DOHH2 (cell line): ENCODE results near the gene COPS3.

ENCODE experiments used
- H3F3A ChIP-seq: fragments of 200-600 bp; sonication (generic), shearing (Covaris generic); 2 replicates; pipeline ENCODE4 v1.6.0; 2016; ENCODE audit warnings: antibody characterized with exemption, mild to moderate bottlenecking; ENCODE audit not compliant: control insufficient read depth, insufficient read depth
- H3K27ac ChIP-seq: fragments of 200-600 bp; sonication (generic); 2 replicates; pipeline ENCODE4 v1.5.1; 2014; ENCODE audit warnings: low read depth, mild to moderate bottlenecking, low read length, moderate library complexity
- H3K27me3 ChIP-seq: fragments of 200-600 bp; sonication (generic); 2 replicates; pipeline ENCODE4 v1.6.1; 2014; ENCODE audit warnings: mild to moderate bottlenecking, low read length, mixed read lengths; ENCODE audit not compliant: control insufficient read depth
- H3K36me3 ChIP-seq: fragments of 200-600 bp; sonication (generic); 2 replicates; pipeline ENCODE4 v1.6.1; 2014; ENCODE audit warnings: mild to moderate bottlenecking, low read length, moderate library complexity, mixed read lengths; ENCODE audit not compliant: control insufficient read depth
- H3K4me1 ChIP-seq: fragments of 200-600 bp; sonication (generic); 2 replicates; pipeline ENCODE4 v1.6.1; 2014; ENCODE audit warnings: mild to moderate bottlenecking, low read length, mixed read lengths; ENCODE audit not compliant: control insufficient read depth
- H3K4me2 ChIP-seq: fragments of 200-600 bp; sonication (generic); 2 replicates; pipeline ENCODE4 v1.6.0; 2014; ENCODE audit warnings: mild to moderate bottlenecking, low read length, moderate library complexity
- H3K4me3 ChIP-seq: fragments of 200-600 bp; sonication (generic); 2 replicates; pipeline ENCODE4 v1.5.1; 2014; ENCODE audit warnings: mild to moderate bottlenecking, low read length, mixed read lengths
- H3K79me2 ChIP-seq: fragments of 200-600 bp; sonication (generic); 2 replicates; pipeline ENCODE4 v1.6.1; 2014; ENCODE audit warnings: mild to moderate bottlenecking, low read length, mixed read lengths; ENCODE audit not compliant: control insufficient read depth
- H3K9me2 ChIP-seq: fragments of 200-600 bp; sonication (generic); replicated peaks from 2 replicates; pipeline ENCODE4 v1.6.1; 2014; ENCODE audit warnings: mild to moderate bottlenecking, low read length, mixed read lengths; ENCODE audit not compliant: control insufficient read depth
- H3K9me3 ChIP-seq: fragments of 200-600 bp; sonication (generic); 2 replicates; pipeline ENCODE4 v1.6.1; 2014; ENCODE audit warnings: antibody characterized with exemption, low read length, mixed read lengths; ENCODE audit not compliant: control insufficient read depth, insufficient read depth
- H4K20me1 ChIP-seq: fragments of 200-600 bp; sonication (generic); 2 replicates; pipeline ENCODE4 v1.6.0; 2014; ENCODE audit warnings: low read depth, mild to moderate bottlenecking, antibody characterized with exemption, low read length, moderate library complexity; ENCODE audit not compliant: control insufficient read depth, insufficient read depth
- CTCF ChIP-seq: fragments of 200-600 bp; sonication (generic); IDR thresholded peaks from one replicate; pipeline ENCODE4 v1.5.1; 2014; ENCODE audit warnings: antibody characterized with exemption, mild to moderate bottlenecking, low read depth, low read length; ENCODE audit not compliant: poor library complexity, severe bottlenecking
- EZH2phosphoT487 ChIP-seq: fragments of 200-600 bp; sonication (generic); IDR thresholded peaks from 2 replicates; pipeline ENCODE4 v1.6.1; 2017; ENCODE audit warnings: borderline replicate concordance, mild to moderate bottlenecking, antibody characterized with exemption, low read length, moderate library complexity, mixed read lengths

COPS3 gene

GRCh38 chr17:17309356-17309755, 28.3 kb upstream of the COPS3 start:
- H4K20me1 ChIP-seq, result no peaks in the 10 kb centered on the region
- H3K9me3 ChIP-seq, result no peaks in the 10 kb centered on the region
- H3K9me2 ChIP-seq, result no peaks in the 10 kb centered on the region
- no peaks in the 10 kb centered on the region for H3K27me3 ChIP-seq
- no peak overlapping the region for H3K4me3 ChIP-seq
- peaks cover 7% of the 10 kb centered on the region for H3K79me2 ChIP-seq
- TF ChIP-seq EZH2phosphoT487, result no peak
- TF ChIP-seq CTCF, result no peak
- peaks cover 16% of the 10 kb centered on the region for H3K4me1 ChIP-seq
- H3K36me3 ChIP-seq, result peaks cover 25% of the 10 kb centered on the region
- H3K27ac ChIP-seq, result no peak overlapping the region
- H3F3A ChIP-seq, result peaks cover 3% of the 10 kb centered on the region
- H3K4me2 ChIP-seq, result no peak overlapping the region

GRCh38 chr17:17305281-17305801, 24.3 kb upstream of the COPS3 start:
- Histone ChIP-seq H3K4me2 (peak overlapping the region; percentile 96), H3K79me2 (peaks cover 15% of the 10 kb centered on the region)

GRCh38 chr17:17304521-17304985, 23.5 kb upstream of the COPS3 start:
- peak overlapping the region; percentile 96 for H3K4me2 ChIP-seq
- peaks cover 12% of the 10 kb centered on the region for H3K36me3 ChIP-seq
- H3K27ac ChIP-seq, result peak overlapping the region; percentile 24
- H3K4me3 ChIP-seq, result peak overlapping the region; percentile 87
- no peaks in the 10 kb centered on the region for H3K9me2 ChIP-seq
- H3F3A ChIP-seq, result peaks cover 6% of the 10 kb centered on the region
- H3K79me2 ChIP-seq, result peaks cover 15% of the 10 kb centered on the region
- no peaks in the 10 kb centered on the region for H4K20me1 ChIP-seq
- H3K9me3 ChIP-seq, result no peaks in the 10 kb centered on the region
- TF ChIP-seq CTCF, result no peak
- no peak for TF ChIP-seq EZH2phosphoT487
- H3K4me1 ChIP-seq, result peaks cover 48% of the 10 kb centered on the region
- no peaks in the 10 kb centered on the region for H3K27me3 ChIP-seq

More at GRCh38 chr17:17305281-17305801, 24.3 kb upstream of the COPS3 start:
- Histone ChIP-seq H3F3A (peaks cover 6% of the 10 kb centered on the region), H3K4me1 (peaks cover 43% of the 10 kb centered on the region), H3K9me3 (no peaks in the 10 kb centered on the region), H4K20me1 (no peaks in the 10 kb centered on the region), H3K4me3 (peak overlapping the region; percentile 87), H3K36me3 (peaks cover 15% of the 10 kb centered on the region), H3K27me3 (no peaks in the 10 kb centered on the region), H3K27ac (peak overlapping the region; percentile 24; the same call in 1 of the 2 replicates), H3K9me2 (no peaks in the 10 kb centered on the region)
- no peak for TF ChIP-seq EZH2phosphoT487
- TF ChIP-seq CTCF, result no peak
